ENCODE results near the gene MCF2L2. TPM values are rescaled to one million over a fixed set of nuclear protein-coding genes. Genes with fewer than 3 reads are reported as not detected.
"Not testable (repeated sequence)": the region's sequence is repeated elsewhere in the genome, so short reads cannot be mapped to it uniquely, and the experiment has no call there.

Gene MCF2L2
- total and polyA plus RNA-seq, 2 experiments from 2014 or later = 6.7 to 14.6 TPM

GRCh38 chr3:183466575-183466974 lies 38.2 kb upstream of the MCF2L2 start:
- Mint-ChIP-seq H3K4me1 (no peaks in the 10 kb centered on the region), H3K27me3 (ENCODE audit: insufficient read depth, low read depth, poor library complexity) (peaks cover 4% of the 10 kb centered on the region), H3K9me3 (no peaks in the 10 kb centered on the region), H3K27ac (no peak overlapping the region), H3K4me3 (no peak overlapping the region), H3K36me3 (ENCODE audit: low read depth) (no peaks in the 10 kb centered on the region)
- H3K27ac ChIP-seq (ENCODE audit: low read depth) = no peak overlapping the region
- H3F3A ChIP-seq (replicated peaks; ENCODE audit: low read depth) = no peaks in the 10 kb centered on the region
- no peaks in the 10 kb centered on the region for H3K27me3 ChIP-seq (ENCODE audit: insufficient read depth)
- no peaks in the 10 kb centered on the region for H4K20me1 ChIP-seq (replicated peaks; ENCODE audit: insufficient read depth)
- TF ChIP-seq CTCF (conservative IDR thresholded peaks at IDR 0.05; ENCODE audit: low read depth in 2 of 2) = no peak
- no peak for TF ChIP-seq STAT1 (IDR thresholded peaks at IDR 0.05; ENCODE audit: unreplicated experiment)
- TF ChIP-seq REST (IDR thresholded peaks at IDR 0.05; ENCODE audit: unreplicated experiment) = no peak
- TF ChIP-seq EZH2 (IDR thresholded peaks at IDR 0.05; ENCODE audit: low read depth, unreplicated experiment) = no peak
- TF ChIP-seq EZH2phosphoT487 (IDR thresholded peaks at IDR 0.05; ENCODE audit: unreplicated experiment) = no peak
- TF ChIP-seq NANOG (IDR thresholded peaks at IDR 0.05; ENCODE audit: borderline replicate concordance) = no peak
- TF ChIP-seq JUNB (IDR thresholded peaks at IDR 0.05; ENCODE audit: unreplicated experiment) = no peak
- no peak for TF ChIP-seq ZNF114 (CRISPR knock-in tag; IDR thresholded peaks at IDR 0.05)
- no peak for TF ChIP-seq ZNF462 (CRISPR knock-in tag; IDR thresholded peaks at IDR 0.05)
- TF ChIP-seq ZNF331 (CRISPR knock-in tag; IDR thresholded peaks at IDR 0.05; ENCODE audit: low read depth) = no peak
- TF ChIP-seq CREB1 (CRISPR knock-in tag; IDR thresholded peaks at IDR 0.05; ENCODE audit: low read depth) = no peak
- TF ChIP-seq POLR2AphosphoS5 (IDR thresholded peaks at IDR 0.05; ENCODE audit: low read depth) = no peak
- no peak overlapping the region for H3K4me3 ChIP-seq
- ATAC-seq (no peak), DNase-seq (ENCODE audit: low spot score) (peak; percentile 20)
- no peaks in the 10 kb centered on the region for H3K79me2 ChIP-seq (replicated peaks; ENCODE audit: insufficient read depth)
- H3K4me1 ChIP-seq (ENCODE audit: insufficient read depth) = no peaks in the 10 kb centered on the region
- H3K4me2 ChIP-seq = no peak overlapping the region
- no peaks in the 10 kb centered on the region for H3K9me2 ChIP-seq (ENCODE audit: insufficient read depth)
- H2AFZ ChIP-seq = no peak overlapping the region
- no peaks in the 10 kb centered on the region for H3K36me3 ChIP-seq (ENCODE audit: insufficient read depth)

GRCh38 chr3:183465710-183466109 lies 37.3 kb upstream of the MCF2L2 start:
- H4K20me1 ChIP-seq (replicated peaks; ENCODE audit: insufficient read depth); H3K27ac ChIP-seq (ENCODE audit: low read depth); H3K4me2 ChIP-seq; H3K4me1 ChIP-seq (ENCODE audit: insufficient read depth); H3K79me2 ChIP-seq (replicated peaks; ENCODE audit: insufficient read depth); H3K27me3 ChIP-seq (ENCODE audit: insufficient read depth); H3K9me2 ChIP-seq (ENCODE audit: insufficient read depth); H3K36me3 Mint-ChIP-seq (ENCODE audit: low read depth); H3K27me3 Mint-ChIP-seq (ENCODE audit: insufficient read depth, low read depth, poor library complexity); H3K4me3 Mint-ChIP-seq; H3K9me3 Mint-ChIP-seq; H3K4me1 Mint-ChIP-seq; H3F3A ChIP-seq (replicated peaks; ENCODE audit: low read depth); H2AFZ ChIP-seq; ATAC-seq; H3K4me3 ChIP-seq; H3K27ac Mint-ChIP-seq; DNase-seq (ENCODE audit: low spot score); H3K36me3 ChIP-seq (ENCODE audit: insufficient read depth): not testable (repeated sequence)

Measured in GM23338 (cell line).